Loucy (cell line): ENCODE results near the gene SEC16A.

Source experiments
- H2AFZ ChIP-seq: fragments of 200-600 bp; sonication (generic); 2 replicates; pipeline ENCODE4 v1.6.0; 2016; ENCODE audit warnings: antibody characterized with exemption, mild to moderate bottlenecking, low read length, moderate library complexity
- H3F3A ChIP-seq: fragments of 200-600 bp; 2 replicates; pipeline ENCODE4 v1.6.0; 2016; ENCODE audit warnings: antibody characterized with exemption, low read depth, mild to moderate bottlenecking
- H3K27me3 ChIP-seq: fragments of 200-600 bp; sonication (generic); 2 replicates; pipeline ENCODE4 v1.6.1; 2014; ENCODE audit warnings: low read length, mild to moderate bottlenecking; ENCODE audit not compliant: insufficient read depth, poor library complexity, severe bottlenecking
- H3K36me3 ChIP-seq: fragments of 200-600 bp; sonication (generic); 2 replicates; pipeline ENCODE4 v1.6.1; 2016; ENCODE audit warnings: low read length; ENCODE audit not compliant: insufficient read depth
- H3K4me1 ChIP-seq: fragments of 200-600 bp; sonication (generic); 2 replicates; pipeline ENCODE4 v1.5.1; 2014; ENCODE audit warnings: low read length, mild to moderate bottlenecking; ENCODE audit not compliant: insufficient read depth, poor library complexity, severe bottlenecking
- H3K4me2 ChIP-seq: fragments of 200-600 bp; sonication (generic); 2 replicates; pipeline ENCODE4 v1.6.0; 2014; ENCODE audit warnings: antibody characterized with exemption, low read length, low read depth, mild to moderate bottlenecking; ENCODE audit not compliant: poor library complexity, severe bottlenecking
- H3K4me3 ChIP-seq: fragments of 200-600 bp; sonication (generic); 2 replicates; pipeline ENCODE4 v1.5.1; 2014; ENCODE audit warnings: low read length, mild to moderate bottlenecking, mixed read lengths; ENCODE audit not compliant: poor library complexity, severe bottlenecking
- H3K79me2 ChIP-seq: fragments of 200-600 bp; sonication (generic); 2 replicates; pipeline ENCODE4 v1.6.1; 2014; ENCODE audit warnings: low read length; ENCODE audit not compliant: insufficient read depth
- H3K9ac ChIP-seq: fragments of 200-600 bp; sonication (generic); 2 replicates; pipeline ENCODE4 v1.6.0; 2014; ENCODE audit warnings: mild to moderate bottlenecking, low read depth, low read length, moderate library complexity; ENCODE audit not compliant: poor library complexity, severe bottlenecking
- H3K9me2 ChIP-seq: fragments of 200-600 bp; sonication (generic); replicated peaks from 2 replicates; pipeline ENCODE4 v1.6.1; 2016; ENCODE audit warnings: low read depth, low read length, mixed read lengths
- H3K9me3 ChIP-seq: fragments of 200-600 bp; sonication (generic); 2 replicates; pipeline ENCODE4 v1.6.1; 2014; ENCODE audit warnings: mild to moderate bottlenecking, antibody characterized with exemption, low read length, low read depth; ENCODE audit not compliant: insufficient read depth
- H4K20me1 ChIP-seq: fragments of 200-600 bp; sonication (generic); 2 replicates; pipeline ENCODE4 v1.6.0; 2014; ENCODE audit warnings: antibody characterized with exemption, low read length, mild to moderate bottlenecking; ENCODE audit not compliant: insufficient read depth, poor library complexity, severe bottlenecking
- EZH2phosphoT487 ChIP-seq: fragments of 200-600 bp; IDR thresholded peaks from 2 replicates; pipeline ENCODE4 v1.6.1; 2018; ENCODE audit warnings: antibody characterized with exemption, mild to moderate bottlenecking, moderate library complexity, borderline replicate concordance
- TF ChIP-seq, protein P1 (sequence below): fragments of 200-600 bp; sonication (generic); conservative IDR thresholded peaks from 2 replicates; pipeline ENCODE4 v1.5.1; 2014; ENCODE audit warnings: mild to moderate bottlenecking, antibody characterized with exemption, low read length

Gene SEC16A

DNA sequence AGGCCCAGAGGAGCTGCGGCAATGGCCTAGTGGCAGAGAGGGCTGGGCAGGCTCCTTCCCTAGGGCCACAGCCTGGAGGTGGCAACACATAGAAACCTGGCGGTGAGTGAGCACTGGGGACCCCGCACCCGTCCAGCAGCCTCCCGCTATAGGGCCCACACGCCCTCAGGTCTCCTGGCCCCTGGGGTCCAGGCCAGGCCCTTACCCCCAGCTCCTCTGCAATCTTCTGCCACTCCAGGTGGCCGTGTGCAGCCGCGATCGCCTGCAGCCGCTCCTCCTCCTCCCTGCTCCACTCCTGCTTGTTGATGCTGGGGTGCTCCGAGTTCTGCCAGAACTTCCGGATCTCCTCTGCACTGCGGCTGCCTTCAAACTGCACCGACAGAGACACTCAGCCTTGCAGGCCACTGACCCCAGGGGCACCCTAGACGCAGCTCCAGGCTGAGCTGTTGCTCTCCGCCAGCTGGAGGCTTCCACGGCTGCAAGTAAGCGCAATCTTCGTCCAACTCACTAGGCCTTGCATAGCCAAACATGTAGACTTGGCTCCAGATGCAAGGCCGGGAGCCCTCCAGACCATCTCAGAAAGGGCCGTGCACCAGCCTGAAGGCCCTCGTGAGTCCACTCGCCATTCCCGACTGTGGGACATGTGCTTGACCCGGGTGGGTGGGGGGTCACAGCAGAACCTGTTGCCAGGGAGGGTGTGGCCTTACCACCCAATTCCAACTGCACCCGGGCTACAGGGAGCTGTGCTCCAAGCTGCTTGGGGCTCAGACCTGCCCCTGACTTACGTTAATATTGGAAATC, 90.9 kb downstream of the SEC16A start:
- H3K9me2 ChIP-seq, result no peaks in the 10 kb centered on the region
- no peaks in the 10 kb centered on the region for H4K20me1 ChIP-seq
- H3K4me2 ChIP-seq, result no peak overlapping the region
- peaks cover under 1% of the 10 kb centered on the region; the same call in 1 of the 2 replicates for H3K79me2 ChIP-seq
- H3K9me3 ChIP-seq, result no peaks in the 10 kb centered on the region
- H3K27me3 ChIP-seq, result no peaks in the 10 kb centered on the region
- no peak overlapping the region for H2AFZ ChIP-seq
- no peaks in the 10 kb centered on the region for H3K4me1 ChIP-seq
- H3K9ac ChIP-seq, result no peak overlapping the region
- H3F3A ChIP-seq, result no peaks in the 10 kb centered on the region
- H3K4me3 ChIP-seq, result no peak overlapping the region
- H3K36me3 ChIP-seq, result peaks cover 36% of the 10 kb centered on the region; the same call in 1 of the 2 replicates
- TF ChIP-seq EZH2phosphoT487, result no peak
- TF ChIP-seq, protein P1, sequence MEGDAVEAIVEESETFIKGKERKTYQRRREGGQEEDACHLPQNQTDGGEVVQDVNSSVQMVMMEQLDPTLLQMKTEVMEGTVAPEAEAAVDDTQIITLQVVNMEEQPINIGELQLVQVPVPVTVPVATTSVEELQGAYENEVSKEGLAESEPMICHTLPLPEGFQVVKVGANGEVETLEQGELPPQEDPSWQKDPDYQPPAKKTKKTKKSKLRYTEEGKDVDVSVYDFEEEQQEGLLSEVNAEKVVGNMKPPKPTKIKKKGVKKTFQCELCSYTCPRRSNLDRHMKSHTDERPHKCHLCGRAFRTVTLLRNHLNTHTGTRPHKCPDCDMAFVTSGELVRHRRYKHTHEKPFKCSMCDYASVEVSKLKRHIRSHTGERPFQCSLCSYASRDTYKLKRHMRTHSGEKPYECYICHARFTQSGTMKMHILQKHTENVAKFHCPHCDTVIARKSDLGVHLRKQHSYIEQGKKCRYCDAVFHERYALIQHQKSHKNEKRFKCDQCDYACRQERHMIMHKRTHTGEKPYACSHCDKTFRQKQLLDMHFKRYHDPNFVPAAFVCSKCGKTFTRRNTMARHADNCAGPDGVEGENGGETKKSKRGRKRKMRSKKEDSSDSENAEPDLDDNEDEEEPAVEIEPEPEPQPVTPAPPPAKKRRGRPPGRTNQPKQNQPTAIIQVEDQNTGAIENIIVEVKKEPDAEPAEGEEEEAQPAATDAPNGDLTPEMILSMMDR, result no peak
